ENCODE measurements around the gene SMPD1.

Gene SMPD1

DNA sequence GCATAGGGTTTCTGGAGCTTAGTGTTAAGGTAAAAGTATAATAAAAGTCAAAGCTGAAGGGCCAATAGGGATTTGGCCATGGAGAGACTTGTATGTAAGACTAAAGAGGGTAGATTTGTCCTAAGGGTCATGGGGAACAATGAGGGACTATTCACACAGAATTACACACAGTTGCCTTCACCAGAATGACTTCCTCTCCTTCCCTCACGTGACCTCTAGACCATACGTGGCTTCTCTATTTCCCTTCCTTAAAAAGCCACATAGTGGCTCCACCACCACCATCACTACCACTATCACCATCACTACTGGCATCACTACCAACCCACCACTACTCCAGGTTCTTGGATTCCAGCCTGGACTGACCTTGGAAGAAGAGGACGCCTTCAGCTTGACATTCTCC, 47.7 kb downstream of the SMPD1 start:
- ChIA-PET CTCF (interaction anchor here (0.7 to 19.9 kb wide), 11 partner anchors 9 to 67 kb away, joined by 3 to 701 read pairs (median 9); partner anchors contain the start of genes APBB1, SMPD1 and TIMM10B), POLR2A (no interaction called here)
- H3K4me3 ChIP-seq (ENCODE audit: low read depth, low read length) = no peak overlapping the region
- TF ChIP-seq, protein P1, sequence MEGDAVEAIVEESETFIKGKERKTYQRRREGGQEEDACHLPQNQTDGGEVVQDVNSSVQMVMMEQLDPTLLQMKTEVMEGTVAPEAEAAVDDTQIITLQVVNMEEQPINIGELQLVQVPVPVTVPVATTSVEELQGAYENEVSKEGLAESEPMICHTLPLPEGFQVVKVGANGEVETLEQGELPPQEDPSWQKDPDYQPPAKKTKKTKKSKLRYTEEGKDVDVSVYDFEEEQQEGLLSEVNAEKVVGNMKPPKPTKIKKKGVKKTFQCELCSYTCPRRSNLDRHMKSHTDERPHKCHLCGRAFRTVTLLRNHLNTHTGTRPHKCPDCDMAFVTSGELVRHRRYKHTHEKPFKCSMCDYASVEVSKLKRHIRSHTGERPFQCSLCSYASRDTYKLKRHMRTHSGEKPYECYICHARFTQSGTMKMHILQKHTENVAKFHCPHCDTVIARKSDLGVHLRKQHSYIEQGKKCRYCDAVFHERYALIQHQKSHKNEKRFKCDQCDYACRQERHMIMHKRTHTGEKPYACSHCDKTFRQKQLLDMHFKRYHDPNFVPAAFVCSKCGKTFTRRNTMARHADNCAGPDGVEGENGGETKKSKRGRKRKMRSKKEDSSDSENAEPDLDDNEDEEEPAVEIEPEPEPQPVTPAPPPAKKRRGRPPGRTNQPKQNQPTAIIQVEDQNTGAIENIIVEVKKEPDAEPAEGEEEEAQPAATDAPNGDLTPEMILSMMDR (IDR thresholded peaks at IDR 0.05; ENCODE audit: insufficient read depth, low read length, missing control alignments) = no peak
- DNase-seq (ENCODE audit: low read depth, low spot score) = no peak

DNA sequence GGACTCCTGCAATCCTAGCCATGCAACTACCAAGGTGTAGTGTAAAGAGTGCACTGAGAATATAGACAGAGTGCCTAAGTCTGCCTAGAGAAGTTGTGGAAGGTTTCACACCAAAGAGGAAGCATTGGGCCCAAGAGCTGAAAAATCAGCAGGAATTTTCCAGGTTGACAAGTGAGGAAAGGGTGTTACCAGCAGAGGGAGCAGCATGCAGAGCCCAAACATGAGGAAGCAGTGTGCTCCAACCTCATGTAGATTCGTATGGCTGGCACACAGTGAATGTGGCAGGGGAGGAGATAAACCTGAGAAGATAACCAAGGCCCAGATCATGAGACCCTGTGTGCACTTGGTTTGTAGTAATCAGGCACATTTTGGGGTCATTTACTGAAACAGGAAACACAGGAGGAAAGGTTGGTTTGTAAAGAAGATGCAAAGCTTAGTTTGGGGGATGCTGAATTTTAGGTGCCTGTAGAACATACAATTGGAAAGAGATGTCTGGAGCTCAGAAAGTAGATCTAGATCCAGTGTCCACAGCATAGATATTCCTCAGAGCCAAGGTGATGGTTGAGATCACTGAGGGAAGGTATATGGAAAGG, 48.8 kb downstream of the SMPD1 start:
- ChIA-PET POLR2A (no interaction called here), CTCF (interaction anchor here (0.6 to 19.9 kb wide), 20 partner anchors 10 to 267 kb away, joined by 3 to 701 read pairs (median 6); partner anchors contain the start of genes APBB1, MRPL17, SMPD1 and TIMM10B)
- no peak for DNase-seq (ENCODE audit: low read depth, low spot score)
- TF ChIP-seq, protein P1 (IDR thresholded peaks at IDR 0.05; ENCODE audit: insufficient read depth, low read length, missing control alignments) = peak; percentile 80
- H3K4me3 ChIP-seq (ENCODE audit: low read depth, low read length) = no peak overlapping the region

DNA sequence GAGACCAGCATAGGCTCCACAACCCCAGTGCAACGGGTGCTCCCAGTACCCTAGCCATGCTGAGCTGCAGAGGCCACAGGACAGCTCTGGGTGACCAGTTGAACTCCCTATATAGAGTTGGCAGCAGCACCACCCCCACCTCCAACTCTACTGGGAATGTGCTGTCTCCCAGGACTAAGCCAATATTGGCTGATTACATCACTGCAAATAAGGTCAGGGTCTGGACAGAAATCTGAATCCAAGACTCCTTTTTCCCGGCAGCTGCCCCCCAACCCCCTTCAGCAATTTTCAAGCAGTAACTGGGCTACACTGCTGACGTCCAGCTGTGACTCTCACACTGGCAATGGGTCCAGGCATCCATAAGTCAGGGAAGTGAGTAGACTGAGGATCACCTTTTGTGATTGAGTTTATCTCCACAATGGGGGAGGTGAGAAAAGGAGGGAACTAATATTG, 50.7 kb downstream of the SMPD1 start, which contains the start of gene HPX:
Gene HPX, minus strand, starts transcription at position 82 of the 453 bp plus-strand sequence. Its CDS starts 24 bp downstream, at position 58.
- POLR2A ChIA-PET = no interaction called here

DNA sequence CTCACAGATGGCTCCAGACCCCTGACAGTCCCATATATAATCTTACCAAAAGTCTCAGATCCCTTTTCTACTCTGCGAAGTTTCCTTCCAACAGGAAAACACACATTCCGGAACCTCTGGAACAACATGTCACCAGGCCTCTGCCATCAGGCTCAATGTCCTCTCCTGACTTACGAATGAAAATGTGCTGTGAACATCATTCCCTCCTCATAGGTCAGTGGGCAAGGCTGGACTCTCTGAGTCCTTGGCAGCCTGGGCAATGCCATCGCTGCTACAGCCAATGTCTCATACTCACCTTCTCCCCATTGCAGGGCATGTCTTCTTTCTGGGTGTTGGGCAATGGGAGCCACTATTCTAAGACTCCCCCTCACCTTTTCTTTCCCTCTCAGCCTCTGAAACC, 52.2 kb downstream of the SMPD1 start:
- CTCF ChIA-PET = interaction anchor here (1.0 to 19.9 kb wide), 12 partner anchors 9 to 263 kb away, joined by 3 to 701 read pairs (median 13); partner anchors contain the start of genes APBB1 and SMPD1
- no peak for DNase-seq (ENCODE audit: low read depth, low spot score)
- TF ChIP-seq, protein P1 (IDR thresholded peaks at IDR 0.05; ENCODE audit: insufficient read depth, low read length, missing control alignments) = no peak
- no peak overlapping the region for H3K4me3 ChIP-seq (ENCODE audit: low read depth, low read length)
- POLR2A ChIA-PET = no interaction called here

More for the DNA sequence above, 50.7 kb downstream of the SMPD1 start, which contains the start of gene HPX:
- H3K4me3 ChIP-seq (ENCODE audit: low read depth, low read length) = no peak within 1 kb of the TSS
- TF ChIP-seq, protein P1 (IDR thresholded peaks at IDR 0.05; ENCODE audit: insufficient read depth, low read length, missing control alignments) = no peak
- CTCF ChIA-PET = interaction anchor here (0.7 to 19.9 kb wide), 16 partner anchors 9 to 265 kb away, joined by 3 to 701 read pairs (median 3); partner anchors contain the start of genes APBB1 and SMPD1
- no peak for DNase-seq (ENCODE audit: low read depth, low spot score)

DNA sequence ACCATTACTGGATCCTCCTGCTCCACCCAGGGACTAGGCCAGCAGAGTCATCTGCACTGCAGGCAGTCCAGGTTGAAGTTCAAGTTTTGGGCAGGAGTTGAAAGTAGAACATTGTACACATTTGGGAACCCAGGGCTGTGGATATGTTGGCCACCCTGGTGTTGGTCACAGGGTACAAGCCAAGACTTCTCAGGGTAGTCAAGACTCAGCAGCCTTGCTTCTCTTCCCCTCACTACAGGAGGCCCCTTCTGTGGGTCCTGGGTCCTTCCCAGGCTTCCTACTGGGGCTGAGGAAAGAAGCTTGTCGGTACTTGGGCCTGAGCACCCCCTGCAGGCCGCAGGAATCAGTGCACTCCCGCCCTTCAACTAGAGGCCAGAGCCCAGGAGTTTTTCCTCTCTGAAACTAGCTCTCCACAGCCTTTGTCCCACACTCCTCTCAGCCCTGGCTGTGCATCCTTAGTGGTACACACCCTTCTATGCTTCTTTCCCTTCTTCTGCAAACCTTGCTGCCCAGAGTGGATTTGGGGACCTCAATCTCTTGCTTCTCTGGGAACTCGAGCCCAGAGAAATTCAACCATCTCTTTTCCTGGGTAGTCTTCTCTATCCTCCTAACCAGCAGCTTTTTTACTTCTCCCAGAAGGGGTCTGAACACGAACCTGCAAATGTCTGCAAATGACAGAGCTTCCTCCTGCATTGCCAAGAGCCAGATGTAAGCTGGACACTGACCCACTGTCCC, 53.2 kb downstream of the SMPD1 start:
- no peak overlapping the region for H3K4me3 ChIP-seq (ENCODE audit: low read depth, low read length)
- CTCF ChIA-PET = interaction anchor here (0.8 to 19.9 kb wide), 32 partner anchors 8 to 312 kb away, joined by 3 to 701 read pairs (median 6); partner anchors contain the start of genes APBB1, SMPD1, TPP1 and TRIM3
- DNase-seq (ENCODE audit: low read depth, low spot score) = no peak
- TF ChIP-seq, protein P1 (IDR thresholded peaks at IDR 0.05; ENCODE audit: insufficient read depth, low read length, missing control alignments) = peak; percentile 91
- POLR2A ChIA-PET = interaction anchor here (1.6 kb wide), 1 partner anchor 24 kb away, joined by 4 read pairs; the partner anchor contains the start of gene APBB1
